Fibroblast of the aortic adventitia (primary cell): Measurements from ENCODE around the gene ZNF37A. TPM values are rescaled to one million over a fixed set of nuclear protein-coding genes. Genes with fewer than 3 reads are reported as not detected.
"Not testable (repeated sequence)": the region's sequence is repeated elsewhere in the genome, so short reads cannot be mapped to it uniquely, and the experiment has no call there.

Source experiments
- DNase-seq: peaks from one replicate; pipeline ENCODE4 v3.0.0-alpha.2; 2010; ENCODE audit warnings: low read depth
- H3K4me3 ChIP-seq: 2 replicates; pipeline ENCODE4 v1.5.1; 2011; ENCODE audit warnings: low read depth, mild to moderate bottlenecking, control low read depth, low read length, moderate library complexity
- total RNA-seq: library from RNA; depleted of rRNA; stranded (reverse); fragments of >200 nt; gene quantifications from 2 replicates; pipeline ENCODE4 v1.2.3, GENCODE V29; 2012; ENCODE audit warnings: low replicate concordance
- TF ChIP-seq, protein P1 (sequence below): IDR thresholded peaks from 2 replicates; pipeline ENCODE4 v1.5.1; 2011; ENCODE audit warnings: mild to moderate bottlenecking, low read length, control low read depth, inconsistent platforms; ENCODE audit not compliant: insufficient read depth

The ZNF37A gene
- total RNA-seq, 1 donor = 16.2 TPM

DNA sequence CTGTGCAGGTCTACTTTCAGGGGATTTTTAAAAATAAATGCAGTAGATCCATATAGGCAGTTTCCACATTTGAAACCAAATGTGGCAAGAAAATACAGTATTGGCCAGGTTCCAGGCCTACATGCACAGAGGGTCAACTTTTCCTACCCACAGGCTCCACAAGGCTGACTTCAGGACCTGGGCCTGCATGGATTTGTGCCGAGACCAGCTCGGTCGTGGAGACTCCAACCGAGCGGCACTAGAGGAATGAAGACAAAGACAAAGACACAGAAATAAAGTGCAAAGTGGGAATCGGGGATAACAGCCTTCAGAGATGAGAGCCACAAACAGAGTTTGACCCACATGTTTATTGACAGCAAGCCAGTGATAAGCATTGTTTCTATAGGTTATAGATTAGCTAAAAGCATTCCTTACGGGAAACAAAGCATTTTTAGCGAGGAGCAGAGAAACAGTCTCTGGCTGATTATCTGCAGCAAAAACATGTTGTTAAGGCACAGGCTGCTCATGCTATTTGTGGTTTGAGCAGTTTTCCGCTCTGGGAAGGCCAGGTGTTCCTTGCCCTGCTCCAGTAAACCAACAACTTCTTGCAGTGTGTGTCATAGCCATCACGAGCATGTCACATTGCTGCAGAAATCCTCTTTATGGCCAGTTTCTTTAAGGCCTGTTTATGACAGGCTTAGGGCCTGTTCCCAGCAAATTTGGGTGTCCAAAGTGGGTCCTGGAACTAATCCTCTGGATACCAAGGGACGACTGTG lies 52.6 kb downstream of the ZNF37A start:
- H3K4me3 ChIP-seq = no peak overlapping the region
- TF ChIP-seq, protein P1, sequence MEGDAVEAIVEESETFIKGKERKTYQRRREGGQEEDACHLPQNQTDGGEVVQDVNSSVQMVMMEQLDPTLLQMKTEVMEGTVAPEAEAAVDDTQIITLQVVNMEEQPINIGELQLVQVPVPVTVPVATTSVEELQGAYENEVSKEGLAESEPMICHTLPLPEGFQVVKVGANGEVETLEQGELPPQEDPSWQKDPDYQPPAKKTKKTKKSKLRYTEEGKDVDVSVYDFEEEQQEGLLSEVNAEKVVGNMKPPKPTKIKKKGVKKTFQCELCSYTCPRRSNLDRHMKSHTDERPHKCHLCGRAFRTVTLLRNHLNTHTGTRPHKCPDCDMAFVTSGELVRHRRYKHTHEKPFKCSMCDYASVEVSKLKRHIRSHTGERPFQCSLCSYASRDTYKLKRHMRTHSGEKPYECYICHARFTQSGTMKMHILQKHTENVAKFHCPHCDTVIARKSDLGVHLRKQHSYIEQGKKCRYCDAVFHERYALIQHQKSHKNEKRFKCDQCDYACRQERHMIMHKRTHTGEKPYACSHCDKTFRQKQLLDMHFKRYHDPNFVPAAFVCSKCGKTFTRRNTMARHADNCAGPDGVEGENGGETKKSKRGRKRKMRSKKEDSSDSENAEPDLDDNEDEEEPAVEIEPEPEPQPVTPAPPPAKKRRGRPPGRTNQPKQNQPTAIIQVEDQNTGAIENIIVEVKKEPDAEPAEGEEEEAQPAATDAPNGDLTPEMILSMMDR = no peak
- DNase-seq = no peak

DNA sequence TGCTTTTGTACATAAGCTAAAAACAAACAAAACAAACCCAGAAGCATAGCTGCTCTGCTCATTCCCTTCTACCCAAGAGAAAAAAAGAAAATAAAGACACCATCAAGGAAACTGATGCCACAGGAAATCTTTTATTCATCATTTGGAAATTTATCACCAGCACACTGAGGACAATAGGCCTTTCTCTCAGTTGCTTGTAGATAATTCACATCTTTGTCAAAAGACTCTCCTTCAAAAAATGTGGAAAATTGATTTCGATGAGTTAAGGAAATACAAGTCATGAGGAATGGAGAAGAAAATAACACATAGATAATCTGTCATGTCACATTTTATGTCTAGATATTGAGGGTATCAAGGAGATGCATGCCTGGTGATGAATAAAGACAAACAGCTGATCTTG lies 53.5 kb downstream of the ZNF37A start:
- TF ChIP-seq, protein P1 = no peak
- H3K4me3 ChIP-seq = no peak overlapping the region

DNA sequence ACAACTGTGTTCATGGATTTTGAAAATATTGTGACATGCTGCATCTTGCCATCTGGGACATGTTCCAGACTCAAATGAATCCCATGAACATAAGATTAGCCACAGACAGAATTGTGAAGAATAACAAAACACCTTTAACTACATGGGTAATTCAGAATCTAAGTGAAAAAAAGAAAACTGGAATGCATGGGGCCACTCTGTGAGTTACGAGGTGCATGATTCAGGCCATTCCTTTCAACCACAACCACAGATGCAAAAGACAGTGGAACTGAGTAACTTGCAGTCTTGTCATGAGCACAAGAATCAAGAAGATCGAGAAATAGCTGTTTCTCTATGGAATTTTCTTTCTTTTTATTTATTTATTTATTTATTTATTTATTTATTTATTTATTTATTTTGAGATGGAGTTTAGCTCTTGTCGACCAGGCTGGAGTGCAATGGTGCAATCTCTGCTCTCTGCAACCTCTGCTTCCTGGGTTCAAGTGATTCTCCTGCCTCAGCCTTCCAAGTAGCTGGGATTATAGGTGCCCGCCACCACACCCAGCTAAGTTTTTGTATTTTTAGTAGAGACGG lies 56.8 kb downstream of the ZNF37A start:
- DNase-seq, H3K4me3 ChIP-seq: not testable (repeated sequence)

More for the DNA sequence above, 53.5 kb downstream of the ZNF37A start:
- DNase-seq = no peak

DNA sequence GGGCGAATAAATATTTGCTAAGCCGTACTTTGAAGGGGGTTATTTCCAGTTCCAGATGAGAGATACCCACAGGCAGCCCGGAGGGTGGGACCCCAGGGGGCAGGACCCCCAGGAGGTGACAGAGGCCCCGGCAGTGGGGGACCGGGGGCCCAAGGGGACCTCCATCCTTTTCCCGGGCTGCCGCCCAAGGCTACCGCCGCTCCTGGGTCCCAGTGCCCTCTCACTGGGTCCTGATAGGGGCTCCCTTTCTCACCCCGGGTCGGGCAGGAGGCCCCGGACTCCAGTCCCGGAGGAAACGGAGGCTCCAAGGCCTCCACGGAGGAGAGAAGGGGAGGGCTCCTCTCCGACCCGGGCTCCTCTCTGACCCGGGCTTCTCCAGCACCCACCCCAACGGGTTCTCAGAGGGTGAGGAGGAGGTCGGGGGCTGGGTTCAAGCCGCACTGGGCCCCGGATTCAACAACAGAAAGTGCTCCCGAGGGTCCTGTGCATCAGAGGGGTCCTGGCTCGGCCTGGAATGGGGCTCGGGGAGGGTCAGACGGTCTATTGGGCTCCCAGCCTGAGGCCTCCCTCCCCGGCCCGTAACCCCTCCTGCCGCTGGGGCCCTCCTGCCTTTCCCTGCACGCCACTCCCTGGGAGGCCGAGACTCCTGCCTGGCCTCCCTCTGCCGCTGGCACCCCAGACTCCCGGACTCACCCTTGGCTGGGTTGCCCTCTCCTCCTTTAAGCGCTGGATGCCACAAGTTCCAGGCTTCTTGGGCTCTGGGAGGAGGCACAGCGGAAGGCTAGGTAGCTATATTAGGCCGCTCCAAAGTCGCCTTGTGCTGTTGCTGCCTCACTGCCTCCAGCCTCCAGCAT lies 62.5 kb downstream of the ZNF37A start:
- no peak overlapping the region for H3K4me3 ChIP-seq
- no peak for DNase-seq
- TF ChIP-seq, protein P1 = no peak

DNA sequence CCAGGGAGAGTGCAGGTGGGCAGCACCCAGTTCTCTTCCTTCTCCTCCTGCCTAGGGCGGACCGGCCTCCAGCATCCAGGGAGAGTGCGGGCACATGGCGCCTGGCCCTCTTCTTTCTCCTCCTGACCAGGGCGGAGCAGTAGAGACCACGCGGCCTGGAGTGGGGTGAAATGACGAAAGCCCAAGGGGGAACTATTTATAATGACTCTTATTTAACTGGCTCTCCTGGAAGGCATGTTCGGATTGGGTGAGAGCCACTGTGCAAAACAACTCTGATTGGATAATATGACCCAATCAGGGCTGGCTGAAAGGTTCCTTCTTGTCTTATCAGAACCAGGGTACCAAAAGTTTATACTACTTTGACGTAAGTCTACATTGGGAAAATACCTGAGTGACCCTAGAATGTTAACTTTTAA lies 63.1 kb downstream of the ZNF37A start:
- TF ChIP-seq, protein P1 = no peak
- no peak for DNase-seq
- no peak overlapping the region for H3K4me3 ChIP-seq

DNA sequence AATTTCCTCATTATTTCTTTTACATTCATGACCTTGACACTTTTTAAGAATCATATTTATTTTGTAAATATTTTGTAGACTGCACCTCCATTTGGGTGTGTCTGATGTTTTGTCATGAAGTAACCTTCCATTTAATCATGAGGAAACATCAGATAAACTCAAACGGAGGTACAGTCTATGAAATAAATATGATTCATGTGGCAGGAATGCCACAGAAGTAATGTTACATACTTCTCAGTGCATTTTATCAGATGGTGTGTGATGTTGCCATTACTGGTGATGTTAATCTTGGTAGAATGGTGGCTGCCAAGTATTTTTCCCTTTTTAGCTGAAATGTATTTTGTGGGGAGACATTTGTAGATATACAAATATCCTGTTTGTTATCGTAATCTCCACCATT lies 64.9 kb downstream of the ZNF37A start:
- H3K4me3 ChIP-seq = no peak overlapping the region
- TF ChIP-seq, protein P1 = no peak
- DNase-seq = no peak

DNA sequence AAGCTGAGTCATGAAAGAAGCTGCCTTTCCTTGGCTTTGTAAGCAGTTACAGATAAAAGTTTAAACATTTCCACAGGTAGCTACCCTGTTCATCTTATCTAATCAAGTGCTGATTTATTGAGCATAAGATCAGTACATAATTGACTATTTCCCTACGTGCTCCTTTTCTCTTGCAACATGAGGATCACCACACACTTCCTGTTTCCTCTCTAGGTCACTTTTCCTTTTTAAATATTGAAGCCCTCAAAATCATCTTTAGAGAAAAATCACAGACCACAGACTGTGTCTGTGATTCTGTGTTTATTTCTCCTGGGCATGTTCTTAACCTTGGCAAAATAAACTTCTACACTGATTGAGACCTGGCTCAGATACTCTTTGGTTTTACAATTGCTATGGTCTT lies 69.5 kb downstream of the ZNF37A start:
- TF ChIP-seq, protein P1 = no peak
- H3K4me3 ChIP-seq = no peak overlapping the region
- no peak for DNase-seq
